ENCODE measurements around the gene CHM.
"Not testable (repeated sequence)": the region's sequence is repeated elsewhere in the genome, so short reads cannot be mapped to it uniquely, and the experiment has no call there.

CHM gene

DNA sequence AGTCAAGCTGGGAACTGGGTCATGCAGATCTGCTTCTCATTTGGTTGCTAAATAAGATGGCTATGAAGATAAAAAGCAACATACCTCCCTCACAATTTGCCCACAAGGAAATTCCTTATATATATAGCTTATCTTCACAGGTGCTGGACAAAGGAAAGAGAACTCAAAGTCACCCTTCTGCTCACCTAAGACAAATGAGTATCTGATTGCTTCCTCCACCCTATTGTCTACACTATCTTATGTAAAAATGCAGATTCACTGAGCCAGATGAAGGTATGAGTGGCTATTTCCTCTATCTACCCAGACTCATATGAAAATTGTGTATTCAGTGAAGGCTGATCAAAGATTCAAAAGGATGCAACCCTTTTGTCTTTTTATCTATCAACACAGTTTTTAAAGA, 50.8 kb downstream of the CHM start:
- DNase-seq, result no peak

DNA sequence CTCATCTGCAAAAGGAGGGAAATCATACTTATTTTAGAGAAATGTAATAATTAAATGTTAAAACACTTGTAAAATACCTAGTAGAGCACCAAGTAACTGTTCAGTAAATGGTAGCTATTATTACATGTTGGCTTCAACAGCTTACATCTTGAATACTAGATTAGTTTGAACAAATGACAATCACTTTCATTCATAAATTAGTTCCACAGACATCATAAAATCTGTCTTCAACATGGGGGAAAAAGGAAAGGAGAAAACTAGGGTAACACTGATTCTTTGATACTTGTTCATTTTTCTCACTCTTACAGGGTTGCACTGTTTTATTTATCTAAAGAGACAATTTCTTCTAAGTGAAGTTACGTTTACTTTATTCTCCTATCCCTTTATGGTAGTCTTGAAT, 51.7 kb downstream of the CHM start:
- DNase-seq, result no peak

DNA sequence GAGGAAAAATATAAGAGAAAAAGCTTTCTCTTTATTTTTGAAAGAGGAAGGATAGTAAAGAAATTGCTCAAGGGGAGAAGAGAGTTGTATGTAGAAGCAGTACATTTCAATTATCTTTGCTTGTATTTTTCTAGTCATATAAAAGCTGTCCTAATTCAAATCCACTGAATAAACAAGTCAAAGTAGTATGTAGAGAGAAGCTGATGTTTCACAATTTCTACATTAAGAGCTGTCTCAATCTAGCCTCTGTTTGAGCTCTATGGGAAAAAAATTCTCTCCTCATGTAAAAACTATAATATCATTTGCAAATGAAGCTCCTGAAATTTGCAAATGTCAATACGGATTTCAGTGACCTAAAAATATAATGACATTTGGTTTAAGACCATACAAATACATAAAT, 52.6 kb downstream of the CHM start:
- DNase-seq, result no peak

DNA sequence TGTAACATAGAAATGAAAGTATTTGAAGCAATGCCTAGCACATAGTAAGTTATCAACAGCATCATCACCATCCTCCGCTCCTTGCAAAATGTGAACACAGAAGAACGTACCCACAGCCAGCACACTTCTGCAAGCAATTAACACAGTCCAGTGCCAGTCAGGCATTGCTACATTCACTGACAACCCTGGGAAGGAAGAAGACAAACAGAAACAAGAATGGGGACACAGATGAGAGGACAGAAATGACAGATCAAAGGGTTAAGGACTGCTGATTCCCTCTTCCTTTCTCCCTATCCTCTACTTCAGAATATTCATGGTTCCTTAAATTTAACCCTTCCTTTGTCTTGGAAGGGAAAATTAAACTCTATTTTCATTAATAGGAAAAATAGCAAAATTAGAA, 53.1 kb downstream of the CHM start:
- no peak for DNase-seq

DNA sequence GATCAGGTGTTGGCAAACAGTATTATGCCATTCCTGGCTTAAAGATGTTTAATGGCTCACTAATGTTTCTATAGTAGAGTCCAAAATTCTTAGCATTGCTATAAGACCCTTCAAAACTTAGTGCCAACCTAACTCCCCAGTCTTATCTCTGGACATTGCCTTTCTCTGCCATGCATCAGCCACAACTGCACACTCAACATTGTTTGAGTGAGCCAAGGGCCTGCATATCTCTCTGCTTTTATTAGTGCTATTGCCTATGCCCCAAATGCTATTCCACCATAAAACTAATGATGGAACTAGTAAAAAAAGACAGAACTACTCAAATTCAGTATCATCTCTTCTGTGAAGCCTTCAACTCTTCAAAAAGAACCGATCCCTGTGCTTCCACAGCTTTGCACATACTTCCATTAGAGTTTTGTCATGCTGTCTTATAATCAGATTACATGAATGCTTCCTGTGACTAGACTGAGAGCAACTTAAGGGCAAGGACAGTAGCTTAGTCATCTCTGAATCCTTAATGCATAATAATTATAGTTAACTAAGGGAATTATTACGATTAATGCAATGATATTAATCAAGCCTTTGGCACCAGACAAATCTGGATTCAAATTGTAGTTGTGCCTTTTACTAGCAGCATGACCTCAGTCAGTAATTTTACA, 53.7 kb downstream of the CHM start:
- no peak for DNase-seq

DNA sequence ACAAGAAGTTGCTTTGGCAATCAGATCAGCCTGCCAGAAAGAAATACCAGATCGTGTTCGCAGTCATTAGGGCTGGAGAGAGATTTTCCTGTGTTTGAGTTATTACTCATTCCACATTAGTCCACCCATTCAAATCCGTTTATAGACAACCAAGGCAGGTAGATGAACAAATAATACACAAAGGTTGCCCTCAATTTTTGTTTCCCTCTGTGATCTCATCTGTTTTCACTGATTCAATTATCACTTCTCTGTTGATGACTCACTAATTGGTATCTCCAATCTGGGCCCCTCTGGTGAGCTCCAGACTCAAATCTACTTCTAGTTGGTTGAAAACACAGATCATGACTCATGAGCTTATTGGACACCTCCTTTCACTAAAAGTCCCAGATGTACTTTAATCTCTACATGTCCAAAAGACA, 54.5 kb downstream of the CHM start:
- peak in 1 of 2 experiments; percentile 67 for DNase-seq

DNA sequence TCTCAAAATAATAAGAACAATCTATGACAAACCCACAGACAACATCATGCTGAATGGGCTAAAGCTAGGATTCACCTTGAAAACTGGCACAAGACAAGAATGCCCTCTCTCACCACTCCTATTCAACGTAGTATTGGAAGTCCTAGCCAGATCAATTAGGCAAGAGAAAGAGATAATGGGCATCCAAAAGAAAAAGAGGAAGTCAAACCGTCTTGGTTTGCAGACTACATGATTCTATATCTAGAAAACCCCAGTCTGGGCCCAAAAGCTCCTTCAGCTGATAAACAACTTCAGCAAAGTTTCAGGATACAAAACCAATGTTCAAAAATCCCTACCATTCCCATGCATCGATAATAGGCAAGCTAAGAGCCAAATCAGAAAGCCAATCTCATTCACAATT, 59.0 kb downstream of the CHM start:
- DNase-seq, result no peak

DNA sequence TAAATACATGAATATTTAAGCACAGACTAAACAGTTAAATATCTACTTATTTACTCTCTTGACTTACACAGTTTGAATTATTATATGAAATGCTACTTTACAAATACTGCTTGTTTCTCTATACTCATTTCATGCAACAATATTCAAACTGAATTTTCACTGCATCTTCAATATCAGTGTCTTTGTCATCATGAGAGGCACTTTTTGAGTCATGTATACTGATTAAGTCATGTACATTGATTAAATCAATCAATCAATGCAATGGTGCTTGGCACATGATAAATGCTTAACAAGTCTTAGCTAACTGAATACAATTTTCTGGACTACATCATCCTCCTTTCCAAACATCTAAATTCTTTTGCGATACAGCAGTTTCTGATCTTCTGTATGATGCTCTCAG, 67.1 kb downstream of the CHM start:
- DNase-seq, result no peak

DNA sequence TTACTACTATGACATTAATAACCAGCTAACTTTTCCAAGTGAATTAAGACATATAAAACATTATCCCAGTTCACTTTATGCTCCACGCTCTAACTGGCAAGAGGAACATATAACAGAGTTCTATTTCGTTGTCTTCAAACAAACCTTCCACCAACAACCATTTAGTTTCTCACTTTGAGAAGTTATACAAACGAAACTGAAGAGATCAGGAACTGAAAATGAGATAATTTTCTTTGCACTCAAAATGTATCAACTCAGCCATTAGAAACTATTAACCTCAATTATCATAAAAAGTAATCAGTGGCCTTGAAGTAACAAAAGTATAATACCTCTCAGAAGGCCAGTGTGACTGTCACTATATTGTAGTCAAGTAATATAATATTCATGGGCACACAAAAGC, 70.1 kb downstream of the CHM start:
- DNase-seq, result peak in 1 of 2 experiments; percentile 6

DNA sequence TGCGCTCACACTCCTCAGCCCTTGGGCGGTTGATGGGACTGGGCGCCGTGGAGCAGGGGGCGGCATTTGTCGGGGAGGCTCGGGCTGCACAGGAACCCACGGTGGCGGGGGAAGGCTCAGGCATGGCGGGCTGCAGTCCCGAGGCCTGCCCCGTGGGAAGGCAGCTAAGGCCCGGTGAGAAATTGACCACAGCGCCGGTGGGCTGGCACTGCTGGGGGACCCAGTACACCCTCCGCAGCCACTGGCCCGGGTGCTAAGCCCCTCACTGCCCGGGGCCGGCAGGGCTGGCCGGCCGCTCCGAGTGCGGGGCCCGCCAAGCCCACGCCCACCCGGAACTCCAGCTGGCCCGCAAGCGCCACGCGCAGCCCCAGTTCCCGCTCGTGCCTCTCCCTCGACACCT, 75.0 kb downstream of the CHM start:
- not testable (repeated sequence) for DNase-seq

DNA sequence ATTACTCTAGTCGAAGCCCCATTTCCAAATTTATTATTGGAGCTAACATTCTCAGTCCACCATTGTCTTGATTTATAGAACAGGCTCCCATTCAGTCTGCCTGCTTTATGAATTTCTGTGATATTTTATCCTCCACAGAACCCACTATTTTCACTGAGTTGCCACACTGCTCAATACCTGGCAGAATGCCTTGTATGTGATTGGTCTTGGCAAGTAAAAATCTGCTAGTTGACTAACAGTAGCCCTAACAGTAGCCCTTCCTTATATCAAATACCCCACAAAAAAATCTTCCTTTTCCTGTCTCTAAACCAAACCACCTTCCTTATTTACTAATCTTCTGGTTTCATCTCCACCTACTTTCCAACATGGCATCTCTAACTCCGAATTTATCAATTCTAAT, 82.6 kb downstream of the CHM start:
- no peak for DNase-seq

DNA sequence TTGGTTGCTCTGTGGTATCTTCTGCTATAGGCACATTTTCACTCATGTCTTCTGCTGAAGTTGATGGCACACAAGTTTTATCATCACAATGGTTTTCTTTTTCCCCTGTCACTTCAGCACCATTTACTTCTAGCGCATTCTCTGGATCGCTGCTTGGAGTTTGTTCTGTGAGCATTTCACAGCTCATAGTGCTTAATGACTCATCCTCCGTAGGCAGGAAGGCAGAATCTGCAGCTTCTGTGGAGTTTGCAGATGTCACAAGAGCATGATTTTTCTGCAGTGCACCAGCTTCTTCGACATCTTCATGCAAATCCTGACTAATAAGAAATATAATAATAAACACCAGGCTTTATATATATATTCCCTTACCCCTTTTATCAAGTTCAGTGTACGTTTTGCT, 83.6 kb downstream of the CHM start:
- DNase-seq, result no peak

DNA sequence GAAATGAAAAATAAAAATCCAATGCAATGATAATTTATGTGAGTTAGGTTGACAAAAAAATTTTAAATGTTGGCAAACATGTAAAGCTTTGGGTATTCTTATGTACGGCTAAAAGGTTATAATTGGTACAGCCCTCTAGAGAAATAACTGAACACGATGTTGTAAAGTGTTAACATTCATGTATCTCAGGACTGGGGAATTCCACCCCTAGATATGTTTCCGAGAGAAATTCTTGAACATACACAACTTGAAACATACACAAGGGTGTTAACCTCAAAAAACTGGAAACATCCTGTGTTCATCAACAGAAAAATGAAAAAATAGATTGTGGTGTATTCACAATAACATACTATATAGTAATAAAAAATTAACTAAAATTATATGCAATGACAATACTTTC, 91.8 kb downstream of the CHM start:
- no peak for DNase-seq

DNA sequence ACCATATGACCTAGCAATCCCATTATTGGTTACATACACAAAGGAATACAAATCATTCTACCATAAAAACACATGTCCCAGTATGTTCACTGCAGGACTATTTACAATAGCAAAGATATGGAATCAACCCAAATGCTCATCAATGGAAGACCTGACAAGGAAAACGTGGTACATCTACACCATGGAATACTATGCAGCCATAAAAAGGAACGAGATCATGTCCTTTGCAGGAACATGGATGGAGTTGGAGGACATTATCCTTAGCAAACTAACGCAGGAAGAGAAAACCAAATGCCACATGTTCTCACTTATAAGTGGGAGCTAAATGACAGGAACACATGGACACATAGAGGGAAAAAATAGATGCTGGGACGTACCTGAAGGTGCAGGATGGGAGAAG, 102.6 kb downstream of the CHM start:
- DNase-seq, result not testable (repeated sequence)

DNA sequence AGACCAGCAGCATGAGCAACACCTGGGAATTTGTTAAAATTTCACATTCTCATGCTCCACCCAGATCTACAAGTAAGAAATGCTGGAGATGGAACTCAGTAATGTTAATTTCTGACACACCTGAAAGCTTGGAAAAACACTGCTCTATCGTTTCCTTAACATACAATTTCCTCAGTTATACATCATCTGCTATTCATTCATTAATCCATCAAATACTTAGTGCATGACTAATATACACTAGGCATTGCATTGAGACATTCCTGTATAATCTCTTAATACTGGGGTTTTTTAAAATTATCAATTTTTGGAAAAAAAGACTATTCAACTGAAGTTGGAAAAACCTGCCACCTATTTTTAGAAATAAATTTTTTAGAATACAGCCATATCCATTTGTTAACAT, 106.1 kb downstream of the CHM start:
- no peak for DNase-seq

DNA sequence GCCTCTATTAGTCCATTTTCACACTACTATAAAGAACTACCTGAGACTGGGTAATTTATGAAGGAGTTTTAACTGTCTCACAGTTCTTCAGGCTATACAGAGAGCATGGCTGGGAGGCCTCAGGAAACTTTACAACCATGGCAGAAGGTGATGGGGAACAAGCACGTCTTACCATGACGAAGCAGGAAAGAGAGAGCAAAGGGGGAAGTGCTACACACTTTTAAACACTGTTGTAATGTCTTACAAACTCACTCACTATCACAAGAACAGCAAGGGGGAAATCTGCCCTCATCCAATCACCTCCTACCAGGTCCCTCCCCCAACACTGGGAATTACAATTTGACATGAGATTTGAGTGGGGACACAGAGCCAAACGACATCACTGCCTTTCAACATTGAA, 107.4 kb downstream of the CHM start:
- not testable (repeated sequence) for DNase-seq

DNA sequence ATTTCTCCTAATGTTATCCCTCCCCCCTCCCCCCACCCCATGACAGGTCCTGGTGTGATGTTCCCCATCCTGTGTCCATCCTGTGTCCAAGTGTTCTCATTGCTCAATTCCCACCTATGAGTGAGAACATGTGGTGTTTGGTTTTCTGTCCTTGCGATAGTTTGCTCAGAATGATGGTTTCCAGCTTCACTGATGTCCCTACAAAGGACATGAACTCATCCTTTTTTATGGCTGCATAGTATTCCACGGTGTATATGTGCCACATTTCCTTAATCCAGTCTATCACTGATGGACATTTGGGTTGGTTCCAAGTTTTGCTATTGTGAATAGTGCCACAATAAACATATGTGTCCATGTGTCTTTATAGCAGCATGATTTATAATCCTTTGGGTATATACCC, 113.0 kb downstream of the CHM start:
- not testable (repeated sequence) for DNase-seq

DNA sequence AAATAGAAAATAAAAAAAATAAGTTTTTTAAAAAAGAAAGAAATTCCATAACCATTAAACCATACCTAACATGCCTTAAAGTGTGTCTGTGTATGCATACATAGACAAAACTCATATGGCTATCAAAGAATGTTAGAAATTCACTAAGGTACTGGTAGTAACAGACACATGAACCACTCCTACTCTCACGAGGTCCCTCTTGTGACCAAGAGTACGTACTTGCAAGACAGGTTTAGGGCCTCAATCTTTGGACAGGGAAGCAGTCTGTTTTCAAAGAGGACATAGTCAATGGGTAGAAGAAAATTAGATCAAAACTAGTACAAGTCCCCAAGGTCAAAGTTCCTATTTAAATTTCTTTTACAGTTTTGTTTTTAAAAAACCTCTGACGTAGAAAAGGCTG, 117.3 kb downstream of the CHM start:
- DNase-seq, result no peak

DNA sequence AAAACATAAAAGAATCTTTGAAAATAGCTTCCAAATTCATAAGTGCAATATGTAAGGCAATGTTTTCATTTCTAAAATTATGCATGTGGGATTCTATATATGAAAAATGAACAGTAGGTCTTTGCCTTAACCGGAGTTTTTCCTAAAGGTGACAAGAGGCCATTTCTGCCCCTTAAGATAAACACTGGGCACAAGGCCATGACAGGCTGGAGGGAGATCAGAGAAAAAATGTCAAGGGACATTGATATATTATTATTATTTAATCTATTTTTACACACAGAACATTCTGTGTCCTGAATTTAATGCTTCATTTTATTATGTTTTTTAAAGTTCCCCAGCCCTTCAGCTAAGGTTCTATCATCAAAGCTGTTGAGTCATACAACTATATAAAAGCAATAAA, 118.8 kb downstream of the CHM start:
- DNase-seq, result no peak

DNA sequence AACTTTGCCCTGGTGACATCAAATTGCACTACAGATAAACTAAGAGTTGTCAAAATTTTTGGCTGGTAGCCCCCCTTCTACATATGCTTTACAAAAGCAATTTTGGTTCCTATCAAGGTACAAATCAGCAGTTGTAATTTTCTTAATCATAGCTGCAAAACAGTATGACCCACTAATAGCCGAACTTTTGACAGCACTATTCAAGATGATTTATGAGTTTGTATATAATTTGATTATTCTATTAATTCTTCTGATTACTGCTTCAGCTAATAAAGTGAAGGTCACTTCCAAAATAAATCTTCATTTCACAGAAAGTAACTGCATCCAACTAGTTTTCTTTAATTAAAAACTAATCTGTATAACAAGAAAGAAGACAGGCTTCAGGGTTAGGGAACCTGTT, 119.6 kb downstream of the CHM start:
- no peak for DNase-seq

DNA sequence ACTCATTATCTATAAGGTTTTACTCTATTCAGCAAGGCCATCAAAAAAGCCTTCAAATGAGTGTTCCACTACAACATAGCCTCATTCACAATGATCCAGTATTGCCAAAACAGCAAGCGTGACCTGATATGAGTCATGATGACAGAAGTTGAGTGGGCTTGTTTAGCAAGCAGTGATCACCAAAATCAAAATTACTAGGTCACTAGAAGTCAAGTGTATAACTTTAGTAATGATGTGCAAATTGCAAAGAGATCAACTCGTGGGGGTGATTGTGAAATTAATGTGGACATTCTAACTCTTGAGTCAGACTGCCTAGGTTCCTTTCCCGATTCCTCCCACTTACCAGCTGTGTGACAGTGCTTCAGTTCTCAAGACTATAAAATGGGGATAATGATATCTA, 124.5 kb downstream of the CHM start:
- DNase-seq, result no peak

DNA sequence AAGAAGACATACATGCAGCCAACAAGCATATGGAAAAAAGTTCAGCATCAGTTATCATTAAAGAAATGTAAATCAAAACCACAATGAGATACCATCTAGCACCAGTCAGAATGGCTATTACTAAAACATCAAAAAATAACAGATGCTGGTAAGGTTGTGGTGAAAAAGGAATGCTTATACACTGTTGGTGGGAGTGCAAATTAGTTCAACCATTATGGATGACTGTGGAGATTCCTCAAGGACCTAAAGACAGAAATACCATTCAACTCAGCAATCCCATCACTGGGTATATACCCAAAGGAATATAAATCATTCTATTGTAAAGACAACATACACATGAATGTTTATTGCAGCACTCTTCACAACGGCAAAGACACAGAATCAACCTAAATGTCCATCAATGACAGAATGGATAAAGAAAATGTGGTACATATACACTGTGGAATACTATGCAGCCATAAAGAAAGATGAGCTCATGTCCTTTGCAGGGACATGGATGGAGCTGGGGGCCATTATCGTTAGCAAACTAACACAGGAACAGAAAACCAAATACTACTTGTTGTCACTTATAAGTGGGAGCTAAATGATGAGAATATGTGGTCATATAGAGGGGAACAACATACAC, 130.6 kb downstream of the CHM start:
- not testable (repeated sequence) for DNase-seq

DNA sequence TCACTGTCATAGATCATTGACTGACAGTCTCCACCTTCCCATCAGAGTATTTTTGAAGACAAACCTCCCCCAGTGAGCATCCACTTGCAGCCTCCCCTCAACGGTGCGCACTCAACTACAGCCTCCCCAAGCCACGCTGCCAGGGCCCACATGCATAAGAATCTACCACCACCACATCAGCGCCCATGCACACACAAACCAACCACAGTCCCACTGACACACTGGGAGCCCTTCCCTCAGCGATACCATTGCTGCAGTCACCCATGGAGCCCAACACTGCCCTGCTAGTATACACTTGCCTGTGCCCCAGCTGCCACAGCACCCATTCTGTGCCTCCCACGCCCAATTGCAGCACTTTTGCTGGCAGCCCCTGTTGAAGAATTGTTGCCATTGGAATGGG, 132.9 kb downstream of the CHM start:
- DNase-seq, result no peak

DNA sequence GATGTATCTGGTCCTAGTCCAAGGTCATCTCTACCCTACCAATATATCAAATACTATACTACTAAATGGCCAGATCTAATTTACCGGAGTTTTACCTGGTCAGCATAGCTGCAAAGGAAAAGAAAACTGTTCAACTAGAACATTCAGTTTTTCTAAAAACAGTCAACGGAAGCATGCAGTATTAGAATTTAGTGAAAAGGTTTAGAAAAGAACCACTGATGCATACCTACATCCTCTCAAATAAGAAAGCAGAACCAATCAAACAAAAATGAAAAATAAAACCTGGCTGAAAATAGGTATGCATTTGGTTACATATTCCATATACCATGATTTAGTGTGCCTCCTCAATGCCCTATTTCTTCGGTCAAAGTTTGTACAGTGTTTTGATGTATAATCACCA, 140.0 kb downstream of the CHM start:
- DNase-seq, result no peak

DNA sequence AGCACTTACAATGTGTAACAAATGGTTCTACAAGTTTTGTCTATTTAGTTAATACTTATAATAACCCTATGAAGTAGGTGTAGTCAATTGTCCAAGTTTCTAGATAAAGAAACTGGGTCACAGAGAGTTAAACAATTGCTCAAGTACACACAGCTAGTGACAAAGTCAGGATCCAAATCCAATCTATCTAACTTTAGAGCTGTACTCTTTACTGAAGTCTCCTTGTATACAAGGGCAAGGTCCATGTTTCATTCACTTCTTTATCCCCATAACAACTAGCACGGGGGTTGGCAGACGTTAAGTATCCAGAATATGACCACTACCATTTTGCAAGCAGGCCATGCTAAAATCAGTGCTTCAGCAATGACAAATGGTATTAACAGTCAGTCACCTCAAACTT, 141.0 kb downstream of the CHM start:
- no peak for DNase-seq

Measured in NCI-H1930 (cell line).